HuH-7.5 (cell line): ENCODE results near the gene BIVM.

ENCODE experiments used
- DNase-seq: peaks from one replicate; pipeline ENCODE4 v3.0.0; 2011; ENCODE audit warnings: low spot score

Gene BIVM

DNA sequence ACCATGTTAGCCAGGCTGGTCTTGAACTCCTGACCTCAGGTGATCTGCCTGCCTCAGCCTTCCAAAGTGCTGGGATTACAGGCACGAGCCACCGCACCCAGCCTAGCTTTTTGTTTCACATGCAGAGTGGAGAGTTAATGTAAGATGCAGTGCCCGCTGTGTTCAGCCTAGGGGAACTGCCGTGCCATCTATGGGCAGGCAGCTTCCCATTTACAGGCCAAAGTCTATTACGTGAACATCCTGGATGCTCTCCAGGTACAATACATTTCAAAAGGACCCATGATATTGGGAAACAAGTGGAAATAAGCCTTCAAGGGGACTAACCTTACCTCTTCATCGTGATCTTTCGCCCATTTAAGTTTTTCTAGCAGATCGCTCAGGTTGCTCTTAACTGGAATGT lies 10.2 kb upstream of the BIVM start:
- no peak for DNase-seq

DNA sequence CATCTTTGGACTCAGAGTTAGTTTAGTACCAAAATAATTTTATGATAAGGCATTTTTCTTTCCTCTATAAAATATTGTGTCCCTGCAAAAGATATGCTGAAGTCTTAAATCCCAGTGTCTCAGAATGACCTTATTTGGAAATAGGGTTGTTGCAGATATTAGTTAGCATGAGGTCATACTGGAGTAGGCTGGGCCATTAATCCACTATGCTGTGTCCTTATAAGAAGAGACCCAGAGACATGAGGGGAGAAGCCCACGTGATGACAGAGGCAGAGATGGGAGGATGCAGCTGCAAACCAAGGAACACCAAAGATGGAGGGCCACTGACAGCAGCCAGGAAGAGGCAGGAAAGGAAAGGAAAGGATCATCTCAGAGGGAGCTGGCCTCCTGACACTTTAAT lies 6.5 kb upstream of the BIVM start:
- DNase-seq, result no peak

GRCh38 chr13:102793611-102794355 lies 5.1 kb upstream of the BIVM start:
- DNase-seq, result no peak

DNA sequence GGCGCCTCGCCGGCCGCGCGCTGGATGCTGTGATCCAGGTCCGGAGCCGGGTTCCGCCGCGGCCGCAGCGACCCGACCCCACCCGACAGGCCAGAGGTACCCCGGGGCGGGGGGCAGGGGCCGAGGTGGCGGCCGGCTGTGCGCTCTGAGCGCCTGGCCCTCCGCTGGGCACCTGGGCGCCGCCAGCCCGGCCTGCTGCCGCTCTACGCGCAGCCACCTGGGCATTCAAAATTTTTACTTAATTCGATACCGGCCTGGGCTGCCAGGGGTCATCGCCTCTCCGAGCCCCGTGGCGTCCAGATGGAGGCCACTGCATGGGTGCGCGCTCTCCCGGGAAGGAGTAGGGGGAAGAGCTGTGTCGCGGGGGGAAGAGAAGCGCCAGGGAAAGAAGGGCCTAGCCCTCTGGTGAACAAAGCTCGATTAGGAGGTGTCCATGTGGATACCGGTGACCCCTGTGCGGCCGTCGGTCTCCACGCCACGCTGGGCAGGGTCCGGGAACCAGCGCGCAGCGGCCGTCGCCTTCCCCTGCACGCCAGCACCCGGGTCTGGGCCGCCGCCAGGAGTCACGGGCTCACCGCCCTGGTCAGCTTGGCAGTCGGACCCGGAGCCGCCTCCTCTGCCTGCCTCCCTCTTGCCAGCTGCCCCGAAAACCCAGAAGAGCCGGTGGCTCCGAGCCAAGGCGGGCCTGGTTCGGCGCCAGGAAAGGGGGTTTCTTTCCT lies 666 bp downstream of the BIVM start:
- peak; percentile 33 for DNase-seq

- peak; percentile 71 for DNase-seq
Observed at GRCh38 chr13:102800145-102801041, 1.5 kb downstream of the BIVM start.

DNA sequence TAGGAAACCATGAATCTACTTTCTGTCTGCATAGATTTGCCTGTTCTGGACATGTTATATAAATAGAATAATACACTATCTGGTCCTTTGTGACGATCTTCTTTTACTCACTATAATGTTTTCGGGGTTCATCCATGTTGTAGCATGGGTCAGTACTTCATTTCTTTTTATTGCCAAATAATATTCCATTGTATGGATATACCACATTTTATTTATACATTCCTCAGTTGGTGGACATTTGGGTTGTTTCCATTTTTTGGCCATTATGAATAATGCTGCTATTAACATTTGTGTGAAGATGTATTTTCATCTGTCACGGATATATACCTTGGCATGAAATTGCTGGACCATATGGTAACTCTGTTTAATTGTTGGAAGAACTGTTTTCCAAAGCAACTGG lies 6.8 kb downstream of the BIVM start:
- DNase-seq, result no peak

- no peak for DNase-seq
Observed at GRCh38 chr13:102807699-102808098, 8.8 kb downstream of the BIVM start.

GRCh38 chr13:102812611-102813287 lies 13.8 kb downstream of the BIVM start:
- DNase-seq, result no peak

DNA sequence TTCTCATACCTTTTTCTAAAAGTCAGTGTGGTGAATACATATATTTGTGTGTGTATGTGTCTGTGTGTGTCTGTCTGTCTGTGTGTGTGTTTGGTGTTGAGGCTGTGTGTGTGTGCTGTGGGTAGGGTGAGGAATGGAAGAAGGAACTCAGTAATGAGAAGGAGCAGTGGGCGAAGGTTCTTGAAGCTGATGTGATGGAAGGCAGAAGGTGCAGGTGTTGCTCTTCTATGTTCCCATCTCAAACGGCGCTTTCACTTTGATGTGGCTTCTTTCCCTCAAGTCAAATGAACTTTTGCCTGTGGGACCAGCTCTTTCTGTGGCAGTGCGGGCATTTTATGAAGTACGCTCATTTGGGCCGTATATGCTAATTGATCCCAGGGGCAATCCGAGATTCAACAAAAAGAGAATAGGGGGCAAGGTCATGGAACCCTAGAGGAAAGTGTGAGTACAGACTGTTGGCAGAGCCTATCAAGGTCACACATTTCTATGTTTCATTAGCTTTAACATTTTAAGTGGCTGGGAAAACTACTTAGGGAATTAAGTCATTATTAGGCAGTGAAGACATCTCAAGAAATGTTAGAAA lies 15.2 kb downstream of the BIVM start:
- no peak for DNase-seq

- no peak for DNase-seq
Observed at GRCh38 chr13:102814793-102815192, 15.9 kb downstream of the BIVM start.

DNA sequence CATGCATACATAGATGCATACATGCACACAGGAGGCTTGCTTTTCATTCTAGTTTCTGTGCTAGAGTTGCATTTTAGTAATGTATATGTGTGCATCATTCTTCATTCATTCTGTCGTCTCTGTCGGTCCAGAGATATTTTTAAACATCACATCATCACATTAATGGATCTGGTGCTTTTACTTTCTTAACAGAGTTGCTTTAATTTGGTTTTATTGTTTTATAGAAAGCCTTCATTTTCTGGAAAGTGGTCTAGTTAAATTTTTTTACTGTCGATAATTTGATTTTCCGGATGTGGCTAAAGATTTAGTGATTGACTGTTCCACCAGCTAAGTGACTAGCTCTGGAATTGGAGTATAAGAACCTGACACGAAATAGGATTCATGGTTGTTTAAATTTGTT lies 16.9 kb downstream of the BIVM start:
- DNase-seq, result no peak

- no peak for DNase-seq
Observed at GRCh38 chr13:102816708-102817107, 17.8 kb downstream of the BIVM start.

DNA sequence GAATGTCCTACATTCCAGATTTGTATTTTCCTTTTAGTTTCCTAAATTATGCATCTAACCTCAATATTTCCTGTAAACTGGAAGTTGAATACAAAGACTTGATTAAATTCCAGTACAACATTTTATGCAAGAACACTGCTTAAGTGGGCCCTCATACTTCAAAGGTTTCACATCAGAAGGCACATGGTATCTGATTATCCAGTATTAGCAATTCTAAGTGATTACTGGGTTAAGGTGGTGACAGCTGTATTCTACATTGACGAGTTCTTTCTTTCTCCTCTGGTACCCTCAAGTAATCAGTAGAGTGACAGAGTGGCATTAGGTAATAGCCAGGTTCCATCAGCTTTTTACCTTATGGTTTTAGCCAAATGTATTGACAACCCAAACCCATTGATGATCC lies 18.3 kb downstream of the BIVM start:
- no peak for DNase-seq

GRCh38 chr13:102817907-102818306 lies 19.0 kb downstream of the BIVM start:
- DNase-seq, result no peak

DNA sequence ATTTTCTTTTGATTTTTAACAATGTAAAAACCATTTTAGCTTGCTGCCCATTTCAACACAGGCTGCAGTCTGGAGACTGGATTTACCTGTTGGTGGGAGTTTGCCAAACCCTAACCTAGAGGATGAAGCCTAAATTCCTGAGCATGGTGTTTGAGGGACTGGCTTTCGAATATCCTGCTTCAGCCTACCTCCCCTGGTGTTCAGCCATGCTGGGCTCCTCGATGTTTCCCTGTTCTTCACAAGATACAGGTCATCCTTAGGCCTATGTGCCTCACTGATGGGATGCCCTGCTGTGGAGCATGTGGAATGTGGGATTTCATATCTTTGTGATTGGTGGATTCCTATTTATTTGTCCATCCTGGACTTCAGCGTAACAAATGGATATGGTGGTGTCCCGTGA lies 26.5 kb downstream of the BIVM start:
- DNase-seq, result no peak

DNA sequence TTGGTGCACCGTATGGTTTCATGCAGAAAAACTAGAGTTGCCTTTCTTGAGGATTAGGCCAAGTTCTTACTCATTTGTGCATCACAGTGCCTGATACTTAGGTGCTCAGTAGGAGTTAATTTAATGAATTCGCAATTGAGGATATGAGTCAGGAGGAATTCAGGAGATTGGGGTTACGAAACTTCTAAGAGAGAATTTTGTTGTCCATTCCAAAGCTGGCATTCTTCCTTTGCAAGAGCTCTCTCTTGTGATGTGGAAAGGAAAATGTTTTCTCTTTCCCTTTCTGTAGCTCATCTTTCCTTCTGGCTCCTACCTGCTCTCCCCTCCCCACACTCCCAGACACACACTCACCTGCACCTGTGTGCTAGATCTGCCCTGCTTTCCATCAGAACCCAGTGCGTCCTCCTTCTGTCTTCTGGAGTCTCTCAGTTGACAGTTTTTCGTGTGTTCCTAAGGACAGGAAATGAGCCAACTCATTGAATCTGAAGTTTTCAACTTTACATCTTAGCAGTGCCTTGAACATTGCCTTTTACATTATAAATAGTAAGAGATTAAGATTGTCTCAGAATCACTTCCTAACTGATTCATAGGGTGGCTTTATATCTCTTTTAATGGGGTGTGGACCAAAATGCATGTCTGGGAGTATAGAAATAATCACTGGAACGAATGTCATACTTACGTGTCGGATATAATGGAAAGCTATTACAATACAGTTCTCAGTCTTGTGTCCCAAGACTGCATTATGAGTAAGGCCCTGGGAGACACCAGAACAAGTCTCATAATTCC lies 27.2 kb downstream of the BIVM start:
- no peak for DNase-seq

DNA sequence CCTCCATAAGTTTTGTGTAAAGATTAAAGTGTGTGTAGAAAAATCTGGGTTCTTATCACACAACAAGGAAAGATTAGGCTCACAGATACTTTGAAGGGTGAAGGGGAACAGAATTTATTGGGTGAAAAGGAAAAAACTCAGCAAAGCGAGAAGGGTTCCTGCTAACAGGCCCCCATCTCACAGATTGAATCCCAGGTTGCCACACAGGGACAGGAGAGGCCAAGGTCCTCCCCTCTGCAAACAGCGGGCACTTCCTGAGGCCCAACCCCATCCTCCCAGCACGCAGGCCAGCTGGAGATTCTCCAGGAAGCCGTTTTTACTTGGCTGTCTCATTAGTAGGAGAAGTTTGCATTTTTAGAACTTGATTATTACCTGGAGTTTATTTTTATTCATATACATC lies 31.7 kb downstream of the BIVM start:
- peak; percentile 35 for DNase-seq

DNA sequence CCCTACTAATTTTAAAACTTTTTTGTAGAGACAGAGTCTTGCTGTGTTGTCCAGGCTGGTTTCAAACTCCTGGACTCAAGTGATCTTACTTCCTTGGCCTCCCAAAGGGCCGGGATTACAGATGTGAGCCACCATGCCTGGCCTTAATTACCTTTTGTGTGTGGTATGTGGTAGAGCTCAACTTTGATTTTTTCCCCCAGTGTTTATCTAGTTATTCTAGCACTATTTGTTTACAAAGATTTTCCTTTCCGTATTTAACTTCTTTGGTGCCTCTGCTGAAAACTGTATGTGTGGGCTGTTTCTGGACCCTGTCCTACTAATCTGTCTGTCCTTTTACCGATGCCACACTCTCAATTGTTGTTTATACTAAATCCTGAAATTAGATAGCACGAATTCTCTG lies 37.6 kb downstream of the BIVM start:
- DNase-seq, result no peak

GRCh38 chr13:102838273-102838672 lies 39.4 kb downstream of the BIVM start:
- no peak for DNase-seq

DNA sequence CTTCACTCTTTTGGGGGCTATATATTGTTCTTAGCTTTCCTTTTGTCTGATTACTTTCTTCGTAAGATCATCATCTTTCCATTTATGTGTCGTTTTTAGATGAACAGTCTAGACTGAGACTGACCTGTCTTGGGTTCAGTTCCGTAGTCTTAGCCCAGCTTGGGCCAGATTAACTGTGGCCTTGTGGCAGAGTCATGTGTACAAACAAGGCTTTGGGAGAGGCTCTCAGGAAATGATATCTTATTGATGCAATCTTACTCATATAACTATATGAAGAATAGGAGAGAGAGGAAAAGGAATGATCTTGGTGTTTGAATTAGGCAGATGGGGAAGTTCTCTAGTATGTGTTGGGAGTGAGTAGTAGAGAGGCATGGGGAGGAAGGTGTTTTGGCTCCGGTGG lies 40.1 kb downstream of the BIVM start:
- DNase-seq, result no peak

GRCh38 chr13:102839462-102839861 lies 40.5 kb downstream of the BIVM start:
- DNase-seq, result no peak
